K562 (cell line): ENCODE measurements around the gene RBKS. TPM values are rescaled to one million over a fixed set of nuclear protein-coding genes. Genes with fewer than 3 reads are reported as not detected.

Experiments
- ATAC-seq: fragments of 200-7000 bp; cut with Tn5 transposase; 3 replicates; pipeline ENCODE4 v1.9.1; 2020; ENCODE audit warnings: moderate library complexity
- BruUV-seq: library from RNA; stranded (reverse); fragments of 400-500 nt; replicated peaks from 2 replicates; lab custom pipeline; 2021; lab: Mats Ljungman, UMichigan
- CTCF ChIA-PET: fragments of 300-600 bp; formaldehyde crosslinking; extraction: SDS; loops from one replicate; lab custom pipeline; 2021; ENCODE audit warnings: low intra/inter-chr PET ratio; lab: Yijun Ruan, JAX
- POLR2A ChIA-PET: fragments of 300-600, 350-650 bp; sonication (Branson Sonifier 250); formaldehyde crosslinking; extraction: SDS; loops from one replicate; lab custom pipeline; 2021; ENCODE audit warnings: antibody characterized with exemption, inconsistent platforms; lab: Yijun Ruan, JAX
- DNase-seq, 4 experiments: peaks; one replicate each; pipeline versions ENCODE4 v3.0.0 to v3.0.0-alpha.2; 2011 to 2018; ENCODE audit warnings: low spot score in 3 of 4, mixed read lengths in 3 of 4; ENCODE audit errors: extremely low read depth in 1 of 4
- FAIRE-seq: peaks from 2 replicates; lab custom pipeline; 2011; peaks lifted over from hg19 to GRCh38; lab: Jason Lieb, UNC
- H2AFZ ChIP-seq: 2 replicates; pipeline ENCODE4 v1.6.0; 2011; ENCODE audit warnings: low read depth, low read length, control low read depth, inconsistent platforms
- H3K27ac ChIP-seq: fragments of 200-600 bp; 3 replicates; pipeline ENCODE4 v1.8.0; 2011; ENCODE audit warnings: low read depth, mild to moderate bottlenecking, control low read depth, inconsistent platforms, low read length, moderate library complexity, mixed read lengths; ENCODE audit errors: extremely low read depth
- H3K27me3 ChIP-seq, 2 experiments: fragments of 300-600 bp in 1 of 2; 2 replicates in 1 of 2; 3 replicates in 1 of 2; pipeline versions ENCODE4 v1.6.0 to v1.8.0; 2011; ENCODE audit warnings: inconsistent platforms in 2 of 2, low read length in 2 of 2, mild to moderate bottlenecking in 1 of 2, mixed read lengths in 1 of 2, moderate library complexity in 1 of 2; ENCODE audit not compliant: control insufficient read depth in 2 of 2, insufficient read depth in 2 of 2
- H3K36me3 ChIP-seq: fragments of 300-600 bp; 3 replicates; pipeline ENCODE4 v1.8.0; 2011; ENCODE audit warnings: mild to moderate bottlenecking, low read length, inconsistent platforms; ENCODE audit not compliant: control insufficient read depth, insufficient read depth
- H3K4me1 ChIP-seq, 2 experiments: fragments of 200-600 bp in 1 of 2; replicated peaks in 1 of 2; 2 replicates in 1 of 2; 3 replicates in 1 of 2; pipeline versions ENCODE4 v1.5.1 to v1.8.0; 2011; ENCODE audit warnings: inconsistent platforms in 2 of 2, low read length in 2 of 2, mild to moderate bottlenecking in 1 of 2, mixed read lengths in 1 of 2, moderate library complexity in 1 of 2; ENCODE audit not compliant: control insufficient read depth in 2 of 2, insufficient read depth in 2 of 2
- H3K4me2 ChIP-seq: 2 replicates; pipeline ENCODE4 v1.6.1; 2011; ENCODE audit warnings: low read length, control low read depth, inconsistent platforms, mixed read lengths; ENCODE audit not compliant: insufficient read depth
- H3K4me3 ChIP-seq: fragments of 200-600 bp; sonication (generic), shearing (Covaris generic); 2 replicates; pipeline ENCODE4 v1.5.1; 2016; ENCODE audit warnings: control low read depth, inconsistent platforms
- H3K79me2 ChIP-seq: fragments of 200-600 bp; 3 replicates; pipeline ENCODE4 v1.8.0; 2011; ENCODE audit warnings: low read length, inconsistent platforms; ENCODE audit not compliant: control insufficient read depth, insufficient read depth
- H3K9ac ChIP-seq, 2 experiments: 2 replicates each; pipeline versions ENCODE4 v1.6.0 to v1.6.1; 2011; ENCODE audit warnings: low read depth in 2 of 2, low read length in 2 of 2, control low read depth in 1 of 2, inconsistent platforms in 1 of 2, mild to moderate bottlenecking in 1 of 2, mixed read lengths in 1 of 2; ENCODE audit not compliant: insufficient read depth in 1 of 2
- H3K9me1 ChIP-seq: one replicate; pipeline ENCODE4 v1.6.0; 2011; ENCODE audit warnings: inconsistent platforms, mild to moderate bottlenecking, low read length, moderate library complexity; ENCODE audit not compliant: control insufficient read depth, insufficient read depth
- H3K9me3 ChIP-seq: replicated peaks from 2 replicates; pipeline ENCODE4 v1.5.1; 2011; ENCODE audit warnings: low read depth, low read length, inconsistent platforms; ENCODE audit not compliant: control insufficient read depth, insufficient read depth
- H4K20me1 ChIP-seq: replicated peaks from 2 replicates; pipeline ENCODE4 v1.6.1; 2011; ENCODE audit warnings: low read length, inconsistent platforms, mixed read lengths; ENCODE audit not compliant: control insufficient read depth, insufficient read depth
- BACH1 ChIP-seq: fragments of 200-800 bp; sonication (Bioruptor generic); IDR thresholded peaks from 2 replicates; pipeline ENCODE4 v1.6.1; 2016; ENCODE audit warnings: missing genetic modification characterization, missing compliant biosample characterization
- HNRNPUL1 ChIP-seq: fragments of 200-400 bp; formaldehyde crosslinking; IDR thresholded peaks from 2 replicates; pipeline ENCODE4 v1.6.1; 2017; ENCODE audit warnings: low read length
- KLF1 ChIP-seq: fragments of 450-650 bp; IDR thresholded peaks from 2 replicates; pipeline ENCODE4 v1.6.1; 2016; ENCODE audit warnings: missing genetic modification characterization, missing compliant biosample characterization
- POLR2AphosphoS5 ChIP-seq: IDR thresholded peaks from 2 replicates; pipeline ENCODE4 v1.6.1; 2011; ENCODE audit warnings: mild to moderate bottlenecking, low read depth, low read length, moderate library complexity; ENCODE audit not compliant: control insufficient read depth, insufficient read depth
- RBM17 ChIP-seq: fragments of 200-400 bp; formaldehyde crosslinking; IDR thresholded peaks from 2 replicates; pipeline ENCODE4 v1.6.1; 2017; ENCODE audit warnings: low read depth, mild to moderate bottlenecking, low read length, borderline replicate concordance
- STAT5B ChIP-seq: fragments of 250-450 bp; sonication (Bioruptor Pico); IDR thresholded peaks from 2 replicates; pipeline ENCODE4 v1.8.0; 2021; ENCODE audit warnings: mild to moderate bottlenecking, inconsistent platforms
- in situ Hi-C: fragments of 300-500 bp; cut with MboI; formaldehyde crosslinking; loops from 4 replicates; pipeline ENCODE4 v1.15.0; 2018; ENCODE audit warnings: inconsistent platforms, mixed read lengths
- intact Hi-C: fragments of 100-400 bp; cut with micrococcal nuclease; formaldehyde crosslinking; loops from 2 replicates; pipeline ENCODE4 v1.14.2; 2022
- polyA plus RNA-seq, 8 experiments: library from polyadenylated mRNA; depleted of rRNA in 4 of 8; stranded (reverse) in 5 of 8; unstranded in 3 of 8; fragments of >200 nt; fragmentation: Nextera tagmentation in 2 of 8; fragmentation: Illumina TruSeq in 1 of 8; extraction: Ambion mirVana in 2 of 8; extraction: Trizol in 1 of 8; gene quantifications; 2 replicates each; pipeline versions ENCODE4 v1.2.1 to v1.2.3, GENCODE V29; 2011 to 2014; ENCODE audit warnings: inconsistent platforms in 1 of 8, missing spikeins in 1 of 8
- total RNA-seq, 7 experiments: library from RNA; depleted of rRNA in 6 of 7; stranded (reverse); fragments of >200 nt in 6 of 7; fragmentation: Illumina TruSeq in 2 of 7; extraction: Trizol in 2 of 7; gene quantifications; 2 replicates each; pipeline versions ENCODE4 v1.2.1 to v1.2.3, GENCODE V29; 2011 to 2021; ENCODE audit warnings: low replicate concordance in 1 of 7
- TF ChIP-seq, protein P1 (sequence below): fragments of 250-450 bp; sonication (Bioruptor Pico); IDR thresholded peaks from 2 replicates; pipeline ENCODE4 v1.8.0; 2021; ENCODE audit warnings: moderate library complexity, mild to moderate bottlenecking, inconsistent platforms
- TF ChIP-seq, protein P2 (sequence below), 2 experiments: IDR thresholded peaks; 2 replicates each; pipeline ENCODE4 v1.6.1; 2012; ENCODE audit warnings: improper control_type of control experiment in 2 of 2, low read depth in 2 of 2, low read length in 2 of 2, borderline replicate concordance in 1 of 2
- TF ChIP-seq, protein P3 (sequence below): fragments of 450-650 bp; formaldehyde crosslinking; IDR thresholded peaks from 2 replicates; pipeline ENCODE4 v1.4.0; 2020; ENCODE audit warnings: mild to moderate bottlenecking, moderate library complexity

The RBKS gene
- total and polyA plus RNA-seq, 9 of the 15 experiments (the other 6 are each of a cell fraction or from before 2014, with no cell fraction given): 0.06 to 0.39 (median 0.19) TPM

DNA sequence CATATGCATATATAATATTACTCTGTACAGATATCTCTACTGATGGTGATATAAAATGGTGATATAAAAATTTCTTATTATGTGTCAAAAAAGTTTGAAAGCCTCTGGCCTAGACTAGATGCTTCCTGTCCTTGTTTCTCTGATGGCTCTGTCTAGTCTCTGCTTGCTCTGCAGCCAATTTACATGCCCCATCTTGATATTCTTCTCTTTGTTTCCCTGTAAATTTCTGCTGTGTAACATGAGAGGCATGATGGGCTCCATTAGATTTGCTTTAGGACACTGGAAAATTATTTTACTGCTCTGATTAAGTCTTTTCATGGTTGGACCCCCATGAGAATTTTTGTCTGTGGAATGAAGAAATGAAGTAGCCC lies 24.6 kb upstream of the RBKS start:
- no TSS peak for BruUV-seq

More for the DNA sequence above, 24.6 kb upstream of the RBKS start:
- intact Hi-C loops: no loop called here
- no peaks in the 10 kb centered on the region; a peak in 2 of 5 replicates for H3K4me1 ChIP-seq
- no peak overlapping the region for H3K9ac ChIP-seq
- no peak overlapping the region for H3K27ac ChIP-seq
- H3K9me1 ChIP-seq: no peaks in the 10 kb centered on the region
- no peaks in the 10 kb centered on the region for H3K9me3 ChIP-seq
- TF ChIP-seq KLF1 (no peak), BACH1 (tag) (no peak), POLR2AphosphoS5 (no peak), HNRNPUL1 (no peak), RBM17 (no peak), STAT5B (CRISPR knock-in tag) (no peak)
- TF ChIP-seq, protein P1, sequence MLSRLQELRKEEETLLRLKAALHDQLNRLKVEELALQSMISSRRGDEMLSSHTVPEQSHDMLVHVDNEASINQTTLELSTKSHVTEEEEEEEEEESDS: no peak
- TF ChIP-seq, protein P2, sequence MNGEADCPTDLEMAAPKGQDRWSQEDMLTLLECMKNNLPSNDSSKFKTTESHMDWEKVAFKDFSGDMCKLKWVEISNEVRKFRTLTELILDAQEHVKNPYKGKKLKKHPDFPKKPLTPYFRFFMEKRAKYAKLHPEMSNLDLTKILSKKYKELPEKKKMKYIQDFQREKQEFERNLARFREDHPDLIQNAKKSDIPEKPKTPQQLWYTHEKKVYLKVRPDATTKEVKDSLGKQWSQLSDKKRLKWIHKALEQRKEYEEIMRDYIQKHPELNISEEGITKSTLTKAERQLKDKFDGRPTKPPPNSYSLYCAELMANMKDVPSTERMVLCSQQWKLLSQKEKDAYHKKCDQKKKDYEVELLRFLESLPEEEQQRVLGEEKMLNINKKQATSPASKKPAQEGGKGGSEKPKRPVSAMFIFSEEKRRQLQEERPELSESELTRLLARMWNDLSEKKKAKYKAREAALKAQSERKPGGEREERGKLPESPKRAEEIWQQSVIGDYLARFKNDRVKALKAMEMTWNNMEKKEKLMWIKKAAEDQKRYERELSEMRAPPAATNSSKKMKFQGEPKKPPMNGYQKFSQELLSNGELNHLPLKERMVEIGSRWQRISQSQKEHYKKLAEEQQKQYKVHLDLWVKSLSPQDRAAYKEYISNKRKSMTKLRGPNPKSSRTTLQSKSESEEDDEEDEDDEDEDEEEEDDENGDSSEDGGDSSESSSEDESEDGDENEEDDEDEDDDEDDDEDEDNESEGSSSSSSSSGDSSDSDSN (IDR thresholded peaks at IDR 0.05; ENCODE audit: borderline replicate concordance in 1 of 2, low read depth in 2 of 2, low read length in 2 of 2): no peak
- TF ChIP-seq, protein P3, sequence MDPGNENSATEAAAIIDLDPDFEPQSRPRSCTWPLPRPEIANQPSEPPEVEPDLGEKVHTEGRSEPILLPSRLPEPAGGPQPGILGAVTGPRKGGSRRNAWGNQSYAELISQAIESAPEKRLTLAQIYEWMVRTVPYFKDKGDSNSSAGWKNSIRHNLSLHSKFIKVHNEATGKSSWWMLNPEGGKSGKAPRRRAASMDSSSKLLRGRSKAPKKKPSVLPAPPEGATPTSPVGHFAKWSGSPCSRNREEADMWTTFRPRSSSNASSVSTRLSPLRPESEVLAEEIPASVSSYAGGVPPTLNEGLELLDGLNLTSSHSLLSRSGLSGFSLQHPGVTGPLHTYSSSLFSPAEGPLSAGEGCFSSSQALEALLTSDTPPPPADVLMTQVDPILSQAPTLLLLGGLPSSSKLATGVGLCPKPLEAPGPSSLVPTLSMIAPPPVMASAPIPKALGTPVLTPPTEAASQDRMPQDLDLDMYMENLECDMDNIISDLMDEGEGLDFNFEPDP: no peak
- TF ChIP-seq, all 486 proteins: peak for 0
- ChIA-PET CTCF (interaction anchor here (0.6 kb wide), 1 partner anchor 1216 kb away, joined by 3 read pairs; no protein-coding TSS in a partner anchor), POLR2A (interaction anchor here (0.5 to 1.4 kb wide), 2 partner anchors 16 to 503 kb away, joined by 4 to 5 read pairs; no protein-coding TSS in a partner anchor)
- Histone ChIP-seq H2AFZ (no peak overlapping the region), H3K79me2 (no peaks in the 10 kb centered on the region), H3K36me3 (no peaks in the 10 kb centered on the region), H3K4me2 (no peak overlapping the region), H4K20me1 (no peaks in the 10 kb centered on the region), H3K4me3 (no peak overlapping the region), H3K27me3 (no peaks in the 10 kb centered on the region)
- FAIRE-seq (no peak), DNase-seq (no peak), ATAC-seq (no peak)
- in situ Hi-C loops: no loop called here
